GM21423 (cell line): ENCODE data around the gene SPI1.

Source experiments
- ATAC-seq: cut with Tn5 transposase; IDR thresholded peaks from one replicate; pipeline ENCODE4 v1.9.1; 2021; ENCODE audit warnings: mild to moderate bottlenecking, moderate library complexity; ENCODE audit not compliant: unreplicated experiment

SPI1 gene

GRCh38 chr11:47389577-47390421, 11.5 kb upstream of the SPI1 start:
- ATAC-seq = no peak

- no peak for ATAC-seq
Observed at GRCh38 chr11:47388697-47389576, 10.6 kb upstream of the SPI1 start.

GRCh38 chr11:47387944-47388696, 9.8 kb upstream of the SPI1 start:
- no peak for ATAC-seq

- ATAC-seq = no peak
Observed at GRCh38 chr11:47384498-47384897, 6.2 kb upstream of the SPI1 start.

GRCh38 chr11:47383071-47383470, 4.7 kb upstream of the SPI1 start:
- no peak for ATAC-seq

- no peak for ATAC-seq
Observed at GRCh38 chr11:47380078-47380477, 1.7 kb upstream of the SPI1 start.

GRCh38 chr11:47379317-47379716, 970 bp upstream of the SPI1 start:
- ATAC-seq = no peak

GRCh38 chr11:47378836-47379170, 456 bp upstream of the SPI1 start:
- peak; percentile 10 for ATAC-seq

GRCh38 chr11:47377571-47378009, 757 bp downstream of the SPI1 start:
- peak; percentile 9 for ATAC-seq

- ATAC-seq = peak; percentile 31
Observed at GRCh38 chr11:47376525-47377371, 1.6 kb downstream of the SPI1 start.

GRCh38 chr11:47376107-47376524, 2.2 kb downstream of the SPI1 start:
- ATAC-seq = no peak

GRCh38 chr11:47375546-47376085, 2.7 kb downstream of the SPI1 start:
- no peak for ATAC-seq

GRCh38 chr11:47375020-47375419, 3.3 kb downstream of the SPI1 start:
- no peak for ATAC-seq

GRCh38 chr11:47374720-47375019, 3.7 kb downstream of the SPI1 start:
- no peak for ATAC-seq

- no peak for ATAC-seq
Observed at GRCh38 chr11:47373876-47374719, 4.2 kb downstream of the SPI1 start.

- ATAC-seq = no peak
Observed at GRCh38 chr11:47372422-47372821, 5.9 kb downstream of the SPI1 start.

- ATAC-seq = no peak
Observed at GRCh38 chr11:47369676-47370075, 8.7 kb downstream of the SPI1 start.

- no peak for ATAC-seq
Observed at GRCh38 chr11:47366020-47366490, 12.3 kb downstream of the SPI1 start.

- ATAC-seq = no peak
Observed at GRCh38 chr11:47361419-47361818, 16.9 kb downstream of the SPI1 start.
